Trophoblast cell (in vitro differentiated cells and primary cell): ENCODE results near the gene CFAP57.

Experiments used
- DNase-seq, 2 donors: peaks; one replicate each; pipeline ENCODE4 v3.0.0-alpha.2; 2016
- H2AFZ ChIP-seq: 2 replicates; pipeline ENCODE4 v1.6.1; 2013; ENCODE audit warnings: low read length, moderate library complexity, mild to moderate bottlenecking; ENCODE audit not compliant: insufficient read depth, poor library complexity
- H2AK5ac ChIP-seq: 2 replicates; pipeline ENCODE4 v1.6.1; 2013; ENCODE audit warnings: mild to moderate bottlenecking, low read length
- H2BK120ac ChIP-seq: 2 replicates; pipeline ENCODE4 v1.6.1; 2013; ENCODE audit warnings: low read length, mild to moderate bottlenecking, moderate library complexity; ENCODE audit not compliant: insufficient read depth, poor library complexity
- H2BK12ac ChIP-seq: 2 replicates; pipeline ENCODE4 v1.6.1; 2013; ENCODE audit warnings: mild to moderate bottlenecking, low read length, moderate library complexity
- H2BK5ac ChIP-seq: 2 replicates; pipeline ENCODE4 v1.6.1; 2013; ENCODE audit warnings: low read length, low read depth, moderate library complexity, mild to moderate bottlenecking; ENCODE audit not compliant: poor library complexity
- H3K14ac ChIP-seq: 2 replicates; pipeline ENCODE4 v1.6.1; 2013; ENCODE audit warnings: mild to moderate bottlenecking, low read length
- H3K18ac ChIP-seq: 2 replicates; pipeline ENCODE4 v1.6.1; 2013; ENCODE audit warnings: mild to moderate bottlenecking, low read length
- H3K23ac ChIP-seq: 2 replicates; pipeline ENCODE4 v1.6.1; 2013; ENCODE audit warnings: low read length
- H3K27ac ChIP-seq: 2 replicates; pipeline ENCODE4 v1.5.1; 2013; ENCODE audit warnings: low read depth, mild to moderate bottlenecking, inconsistent platforms, low read length, moderate library complexity
- H3K27me3 ChIP-seq: 2 replicates; pipeline ENCODE4 v1.6.1; 2013; ENCODE audit warnings: inconsistent platforms, mild to moderate bottlenecking, low read length, moderate library complexity; ENCODE audit not compliant: insufficient read depth
- H3K36me3 ChIP-seq, 2 experiments: 1 replicate in 1 of 2; 2 replicates in 1 of 2; pipeline ENCODE4 v1.6.1; 2013; ENCODE audit warnings: low read length in 2 of 2, mild to moderate bottlenecking in 2 of 2, moderate library complexity in 1 of 2; ENCODE audit not compliant: insufficient read depth in 2 of 2, control insufficient read depth in 1 of 2
- H3K4ac ChIP-seq: 2 replicates; pipeline ENCODE4 v1.6.1; 2013; ENCODE audit warnings: low read depth, mild to moderate bottlenecking, low read length, moderate library complexity
- H3K4me1 ChIP-seq, 2 experiments: 1 replicate in 1 of 2; 2 replicates in 1 of 2; pipeline ENCODE4 v1.6.1; 2013; ENCODE audit warnings: low read length in 2 of 2, mild to moderate bottlenecking in 2 of 2, moderate library complexity in 1 of 2; ENCODE audit not compliant: insufficient read depth in 2 of 2, control insufficient read depth in 1 of 2
- H3K4me2 ChIP-seq: 2 replicates; pipeline ENCODE4 v1.6.1; 2013; ENCODE audit warnings: inconsistent platforms, mild to moderate bottlenecking, low read length, moderate library complexity
- H3K4me3 ChIP-seq: 2 replicates; pipeline ENCODE4 v1.5.1; 2013; ENCODE audit warnings: mild to moderate bottlenecking, low read depth, low read length, inconsistent platforms
- H3K79me1 ChIP-seq: one replicate; pipeline ENCODE4 v1.6.1; 2013; ENCODE audit warnings: low read length
- H3K79me2 ChIP-seq: 2 replicates; pipeline ENCODE4 v1.6.1; 2013; ENCODE audit warnings: low read length, mild to moderate bottlenecking; ENCODE audit not compliant: control insufficient read depth, insufficient read depth, poor library complexity
- H3K9ac ChIP-seq: 2 replicates; pipeline ENCODE4 v1.6.1; 2013; ENCODE audit warnings: mild to moderate bottlenecking, low read length
- H3K9me3 ChIP-seq: 2 replicates; pipeline ENCODE4 v1.6.1; 2013; ENCODE audit warnings: low read depth, mild to moderate bottlenecking, control low read depth, inconsistent platforms, low read length; ENCODE audit not compliant: insufficient read depth
- H4K12ac ChIP-seq: 2 replicates; pipeline ENCODE4 v1.6.1; 2013; ENCODE audit warnings: low read depth, mild to moderate bottlenecking, low read length, moderate library complexity
- H4K8ac ChIP-seq: 2 replicates; pipeline ENCODE4 v1.6.1; 2013; ENCODE audit warnings: low read depth, mild to moderate bottlenecking, low read length, moderate library complexity
- H4K91ac ChIP-seq: one replicate; pipeline ENCODE4 v1.6.1; 2013; ENCODE audit warnings: low read depth, mild to moderate bottlenecking, low read length, moderate library complexity
- WGBS: extraction: QIAGEN DNeasy Blood & Tissue Kit; methylation state at CpG from one replicate; pipeline ENCODE4 v1.1.7; 2013; ENCODE audit warnings: missing lambda C conversion rate; ENCODE audit not compliant: insufficient read length, insufficient coverage; ENCODE audit errors: extremely low coverage; 5-methylcytosine and 5-hydroxymethylcytosine counted together

Gene CFAP57

GRCh38 chr1:43171312-43171875 lies 736 bp upstream of the CFAP57 start:
- WGBS: no CpG with 5 or more reads among the region's 17 CpGs
- peak overlapping the region; percentile 96 for H3K4me3 ChIP-seq
- no peak overlapping the region for H4K91ac ChIP-seq

GRCh38 chr1:43172527-43172972 lies 420 bp downstream of the CFAP57 start:
- no peak overlapping the region for H3K18ac ChIP-seq
- no peak overlapping the region for H4K91ac ChIP-seq
- peak overlapping the region; percentile 96 for H3K4me3 ChIP-seq
- H3K14ac ChIP-seq: no peak overlapping the region
- no peak overlapping the region for H3K9ac ChIP-seq
- peak overlapping the region; percentile 62 for H2AFZ ChIP-seq
- H2BK120ac ChIP-seq: no peak overlapping the region
- no peaks in the 10 kb centered on the region for H3K27me3 ChIP-seq
- peak; percentile 75 for DNase-seq
- H4K12ac ChIP-seq: no peak overlapping the region
- H3K79me2 ChIP-seq: peaks cover 4% of the 10 kb centered on the region
- peaks cover 5 to 18% of the 10 kb centered on the region in 2 experiments for H3K36me3 ChIP-seq
- no peak overlapping the region for H2AK5ac ChIP-seq
- no peaks in the 10 kb centered on the region for H3K79me1 ChIP-seq
- no CpG with 5 or more reads among the region's 20 CpGs for WGBS
- no peak overlapping the region for H2BK12ac ChIP-seq
- H2BK5ac ChIP-seq: no peak overlapping the region
- H3K23ac ChIP-seq: no peak overlapping the region
- H3K9me3 ChIP-seq: no peaks in the 10 kb centered on the region
- H3K4ac ChIP-seq: no peak overlapping the region
- H4K8ac ChIP-seq: no peak overlapping the region
- no peak overlapping the region for H3K27ac ChIP-seq
- H3K4me1 ChIP-seq: peaks cover 5% of the 10 kb centered on the region in 2 experiments
- peak overlapping the region; percentile 74 for H3K4me2 ChIP-seq

More at GRCh38 chr1:43171312-43171875, 736 bp upstream of the CFAP57 start:
- Histone ChIP-seq H2BK120ac (no peak overlapping the region), H4K12ac (peak overlapping the region; percentile 1), H2AFZ (peak overlapping the region; percentile 62), H2AK5ac (no peak overlapping the region), H3K18ac (peak overlapping the region; percentile 40), H3K79me2 (peaks cover 4% of the 10 kb centered on the region), H3K9me3 (no peaks in the 10 kb centered on the region), H3K4ac (peak overlapping the region; percentile 9), H3K36me3 (peaks cover 9 to 27% of the 10 kb centered on the region in 2 experiments), H3K23ac (no peak overlapping the region), H3K9ac (peak overlapping the region; percentile 87), H3K79me1 (no peaks in the 10 kb centered on the region), H3K27ac (no peak overlapping the region), H2BK12ac (no peak overlapping the region), H3K27me3 (no peaks in the 10 kb centered on the region), H2BK5ac (no peak overlapping the region), H4K8ac (peak overlapping the region; percentile 80), H3K14ac (peak overlapping the region; percentile 38), H3K4me1 (peaks cover 5% of the 10 kb centered on the region in 2 experiments), H3K4me2 (peak overlapping the region; percentile 74)
- no peak for DNase-seq

- WGBS: no CpG with 5 or more reads among the region's 2 CpGs
Measured at GRCh38 chr1:43174873-43175272, 2.7 kb downstream of the CFAP57 start.

GRCh38 chr1:43177691-43178090 lies 5.6 kb downstream of the CFAP57 start:
- no peak overlapping the region for H3K27ac ChIP-seq
- no peaks in the 10 kb centered on the region for H3K27me3 ChIP-seq
- no peaks in the 10 kb centered on the region for H3K79me2 ChIP-seq
- no peaks in the 10 kb centered on the region for H3K4me1 ChIP-seq
- no peak overlapping the region for H2BK120ac ChIP-seq
- H3K18ac ChIP-seq: no peak overlapping the region
- H3K9me3 ChIP-seq: no peaks in the 10 kb centered on the region
- WGBS: no CpG with 5 or more reads among the region's 4 CpGs
- no peak overlapping the region for H3K4me2 ChIP-seq
- no peak overlapping the region for H4K12ac ChIP-seq
- H3K36me3 ChIP-seq: no peaks in the 10 kb centered on the region
- H3K4ac ChIP-seq: no peak overlapping the region
- no peaks in the 10 kb centered on the region for H3K79me1 ChIP-seq
- no peak overlapping the region for H2BK12ac ChIP-seq
- DNase-seq: no peak
- no peak overlapping the region for H2AK5ac ChIP-seq
- no peak overlapping the region for H4K8ac ChIP-seq
- H3K14ac ChIP-seq: no peak overlapping the region
- H3K9ac ChIP-seq: no peak overlapping the region
- no peak overlapping the region for H2BK5ac ChIP-seq
- no peak overlapping the region for H3K4me3 ChIP-seq
- H3K23ac ChIP-seq: no peak overlapping the region
- no peak overlapping the region for H4K91ac ChIP-seq
- H2AFZ ChIP-seq: no peak overlapping the region

More at GRCh38 chr1:43174873-43175272, 2.7 kb downstream of the CFAP57 start:
- H3K4me1 ChIP-seq: peaks cover 5% of the 10 kb centered on the region in 2 experiments
- H2BK5ac ChIP-seq: no peak overlapping the region
- no peak overlapping the region for H3K14ac ChIP-seq
- H3K27me3 ChIP-seq: no peaks in the 10 kb centered on the region
- H3K4me3 ChIP-seq: no peak overlapping the region
- H3K27ac ChIP-seq: no peak overlapping the region
- peaks cover 4% of the 10 kb centered on the region for H3K79me2 ChIP-seq
- no peak overlapping the region for H3K9ac ChIP-seq
- H4K8ac ChIP-seq: no peak overlapping the region
- peaks cover 0 to 2% of the 10 kb centered on the region in 2 experiments for H3K36me3 ChIP-seq
- no peak overlapping the region for H3K18ac ChIP-seq
- H2AFZ ChIP-seq: no peak overlapping the region
- H2BK120ac ChIP-seq: no peak overlapping the region
- no peak for DNase-seq
- no peak overlapping the region for H4K91ac ChIP-seq
- H3K4ac ChIP-seq: no peak overlapping the region
- H2AK5ac ChIP-seq: no peak overlapping the region
- no peak overlapping the region for H3K23ac ChIP-seq
- no peak overlapping the region for H2BK12ac ChIP-seq
- no peak overlapping the region for H4K12ac ChIP-seq
- no peaks in the 10 kb centered on the region for H3K9me3 ChIP-seq
- no peak overlapping the region for H3K4me2 ChIP-seq
- H3K79me1 ChIP-seq: no peaks in the 10 kb centered on the region
